Glutamatergic neuron (in vitro differentiated cells): ENCODE data around the gene SCYL2. TPM values are rescaled to one million over a fixed set of nuclear protein-coding genes. Genes with fewer than 3 reads are reported as not detected.

Experiments used
- DNase-seq: peaks from one replicate; pipeline ENCODE4 v3.0.0; 2022
- H3K27ac Mint-ChIP-seq: one replicate; pipeline ENCODE4 v1.8.0; 2020; ENCODE audit warnings: mild to moderate bottlenecking, mixed read lengths, inconsistent platforms; ENCODE audit not compliant: unreplicated experiment
- H3K27me3 Mint-ChIP-seq: one replicate; pipeline ENCODE4 v1.8.0; 2020; ENCODE audit warnings: mild to moderate bottlenecking, moderate library complexity, mixed read lengths, inconsistent platforms; ENCODE audit not compliant: unreplicated experiment
- H3K36me3 Mint-ChIP-seq: one replicate; pipeline ENCODE4 v1.8.0; 2020; ENCODE audit warnings: mild to moderate bottlenecking, mixed read lengths, inconsistent platforms; ENCODE audit not compliant: unreplicated experiment
- H3K4me1 Mint-ChIP-seq: one replicate; pipeline ENCODE4 v1.8.0; 2020; ENCODE audit warnings: mild to moderate bottlenecking, low read depth, mixed read lengths, inconsistent platforms; ENCODE audit not compliant: unreplicated experiment
- H3K4me3 Mint-ChIP-seq: one replicate; pipeline ENCODE4 v1.8.0; 2020; ENCODE audit warnings: mild to moderate bottlenecking, mixed read lengths, inconsistent platforms; ENCODE audit not compliant: unreplicated experiment
- H3K9me3 Mint-ChIP-seq: one replicate; pipeline ENCODE4 v1.8.0; 2020; ENCODE audit warnings: mild to moderate bottlenecking, moderate library complexity, mixed read lengths, inconsistent platforms; ENCODE audit not compliant: unreplicated experiment
- total RNA-seq: library from RNA; stranded (reverse); fragmentation: NEBNext Ultra II Directional; extraction: Animal tissue kit (Norgen Biotek cat#: 25700); gene quantifications from one replicate; pipeline ENCODE4 v1.2.1, GENCODE V29; 2021; ENCODE audit not compliant: unreplicated experiment
- TF ChIP-seq, protein P1 (sequence below): fragments of 200-600 bp; sonication (generic); IDR thresholded peaks from one replicate; pipeline ENCODE4 v1.5.0; 2021; ENCODE audit not compliant: partially characterized antibody, unreplicated experiment

The SCYL2 gene
- total RNA-seq, 1 donor from 2014 or later: 106 TPM

DNA sequence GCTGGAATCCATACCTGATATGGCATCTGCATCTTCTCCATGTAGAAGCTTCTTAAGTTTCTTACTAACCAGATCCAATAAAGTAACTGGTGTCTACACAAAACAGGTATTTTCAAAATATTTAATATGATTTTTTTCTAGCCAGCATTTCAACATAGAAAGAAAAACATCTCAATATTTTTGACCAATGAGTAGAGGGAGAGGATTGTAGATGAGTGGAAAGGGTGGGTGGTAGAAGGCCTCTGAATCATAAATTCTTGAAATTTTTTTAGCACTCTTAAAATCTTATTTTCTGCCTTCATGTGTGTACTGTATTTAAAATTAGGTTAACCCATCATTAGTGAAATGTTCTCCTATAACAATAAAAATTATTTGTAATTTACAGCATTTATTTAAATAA lies 18.1 kb upstream of the SCYL2 start:
- Mint-ChIP-seq H3K27me3 (no peaks in the 10 kb centered on the region), H3K9me3 (no peaks in the 10 kb centered on the region), H3K27ac (no peak overlapping the region), H3K36me3 (no peaks in the 10 kb centered on the region), H3K4me1 (no peaks in the 10 kb centered on the region), H3K4me3 (no peak overlapping the region)
- TF ChIP-seq, protein P1, sequence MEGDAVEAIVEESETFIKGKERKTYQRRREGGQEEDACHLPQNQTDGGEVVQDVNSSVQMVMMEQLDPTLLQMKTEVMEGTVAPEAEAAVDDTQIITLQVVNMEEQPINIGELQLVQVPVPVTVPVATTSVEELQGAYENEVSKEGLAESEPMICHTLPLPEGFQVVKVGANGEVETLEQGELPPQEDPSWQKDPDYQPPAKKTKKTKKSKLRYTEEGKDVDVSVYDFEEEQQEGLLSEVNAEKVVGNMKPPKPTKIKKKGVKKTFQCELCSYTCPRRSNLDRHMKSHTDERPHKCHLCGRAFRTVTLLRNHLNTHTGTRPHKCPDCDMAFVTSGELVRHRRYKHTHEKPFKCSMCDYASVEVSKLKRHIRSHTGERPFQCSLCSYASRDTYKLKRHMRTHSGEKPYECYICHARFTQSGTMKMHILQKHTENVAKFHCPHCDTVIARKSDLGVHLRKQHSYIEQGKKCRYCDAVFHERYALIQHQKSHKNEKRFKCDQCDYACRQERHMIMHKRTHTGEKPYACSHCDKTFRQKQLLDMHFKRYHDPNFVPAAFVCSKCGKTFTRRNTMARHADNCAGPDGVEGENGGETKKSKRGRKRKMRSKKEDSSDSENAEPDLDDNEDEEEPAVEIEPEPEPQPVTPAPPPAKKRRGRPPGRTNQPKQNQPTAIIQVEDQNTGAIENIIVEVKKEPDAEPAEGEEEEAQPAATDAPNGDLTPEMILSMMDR: no peak
- DNase-seq: no peak

DNA sequence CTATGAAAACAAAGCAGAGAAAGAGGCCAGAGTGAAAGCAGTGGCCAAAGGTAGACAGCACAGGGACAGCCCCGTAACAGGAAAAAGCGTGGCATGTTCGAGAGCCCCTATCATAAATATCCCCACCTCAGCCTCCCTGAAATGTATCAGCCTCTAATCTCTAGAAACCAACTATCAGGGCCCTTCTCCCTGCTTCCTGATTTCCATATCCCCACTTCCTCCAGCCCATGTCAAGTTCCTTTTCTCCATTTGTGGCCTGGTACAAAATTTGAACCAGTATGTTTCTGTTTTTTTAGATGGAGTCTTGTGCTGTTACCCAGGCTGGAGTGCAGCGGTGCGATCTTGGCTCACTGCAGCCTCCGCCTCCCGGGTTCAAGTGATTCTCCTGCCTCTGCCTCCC lies 17.0 kb upstream of the SCYL2 start:
- Mint-ChIP-seq H3K27me3 (no peaks in the 10 kb centered on the region), H3K9me3 (no peaks in the 10 kb centered on the region), H3K4me1 (no peaks in the 10 kb centered on the region), H3K27ac (no peak overlapping the region), H3K4me3 (no peak overlapping the region), H3K36me3 (no peaks in the 10 kb centered on the region)
- DNase-seq: no peak
- TF ChIP-seq, protein P1: no peak

DNA sequence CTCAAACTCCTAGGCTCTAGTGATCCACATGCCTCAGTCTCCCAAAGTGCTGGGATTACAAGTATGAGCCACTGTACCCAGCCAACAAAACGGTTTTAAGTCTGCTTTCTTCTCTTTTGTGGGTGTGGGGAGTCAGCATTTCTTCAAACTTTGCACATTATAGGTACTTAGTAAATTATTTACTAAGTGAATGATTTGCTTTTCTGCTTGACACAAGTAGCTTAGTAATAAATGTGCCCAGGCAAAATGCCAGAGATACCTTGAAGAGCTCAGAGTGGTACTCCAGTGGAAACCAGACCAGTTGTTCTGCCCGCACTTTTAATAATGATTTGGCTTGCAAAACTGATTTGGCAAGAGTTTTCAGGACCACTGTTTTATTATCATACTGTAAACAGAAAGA lies 15.1 kb upstream of the SCYL2 start:
- Mint-ChIP-seq H3K27me3 (no peaks in the 10 kb centered on the region), H3K36me3 (no peaks in the 10 kb centered on the region), H3K4me3 (no peak overlapping the region), H3K27ac (no peak overlapping the region), H3K9me3 (no peaks in the 10 kb centered on the region), H3K4me1 (no peaks in the 10 kb centered on the region)
- TF ChIP-seq, protein P1: no peak
- DNase-seq: no peak

DNA sequence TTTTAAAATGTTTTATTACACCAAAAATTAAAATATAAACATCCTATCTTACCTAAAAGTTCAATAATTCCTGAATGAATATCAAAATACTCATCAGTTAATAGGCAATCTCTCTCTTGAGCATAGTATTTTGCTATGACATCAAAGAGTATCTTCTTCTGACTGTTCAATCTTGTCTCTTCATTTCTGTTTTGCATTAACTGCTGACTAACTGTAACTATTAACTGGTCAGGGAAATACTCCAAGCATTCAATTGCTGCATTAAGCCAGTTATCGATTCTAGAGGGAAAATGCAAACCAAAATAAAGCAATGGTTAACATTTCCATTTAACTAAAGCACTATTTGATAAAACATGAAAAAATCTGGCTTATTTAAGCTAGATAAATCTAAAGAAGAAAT lies 13.5 kb upstream of the SCYL2 start:
- Mint-ChIP-seq H3K27me3 (no peaks in the 10 kb centered on the region), H3K9me3 (no peaks in the 10 kb centered on the region), H3K4me1 (no peaks in the 10 kb centered on the region), H3K36me3 (no peaks in the 10 kb centered on the region), H3K27ac (no peak overlapping the region), H3K4me3 (no peak overlapping the region)
- TF ChIP-seq, protein P1: no peak
- DNase-seq: no peak

DNA sequence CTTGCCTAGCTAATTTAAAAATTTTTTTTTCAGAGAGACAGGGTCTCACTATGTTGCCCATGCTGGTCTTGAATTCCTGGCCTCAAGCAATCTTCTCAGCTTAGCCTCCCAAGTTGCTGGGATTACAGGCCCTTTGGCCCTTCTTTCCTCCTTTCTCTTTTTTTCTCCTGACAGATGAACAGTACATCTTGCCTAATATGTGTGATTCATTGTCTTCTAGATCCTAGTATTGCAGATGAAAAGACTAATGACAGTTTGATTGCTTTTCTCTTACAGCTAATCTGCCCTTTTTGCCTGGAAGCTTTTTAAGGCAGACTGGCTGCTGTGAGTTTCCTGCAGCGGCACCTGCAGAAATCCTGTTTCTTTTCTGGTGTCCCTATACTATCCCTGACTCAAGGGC lies 12.1 kb upstream of the SCYL2 start:
- Mint-ChIP-seq H3K9me3 (no peaks in the 10 kb centered on the region), H3K27ac (no peak overlapping the region), H3K36me3 (no peaks in the 10 kb centered on the region), H3K4me1 (no peaks in the 10 kb centered on the region), H3K27me3 (no peaks in the 10 kb centered on the region), H3K4me3 (no peak overlapping the region)
- TF ChIP-seq, protein P1: no peak
- DNase-seq: no peak
